ENCODE results near the gene PPP4R1. TPM values are rescaled to one million over a fixed set of nuclear protein-coding genes. Genes with fewer than 3 reads are reported as not detected.

Gene PPP4R1
- total RNA-seq, 4 donors from 2014 or later: 27.7 to 48.3 (median 32.0) TPM

GRCh38 chr18:9559253-9559652 lies 55.1 kb downstream of the PPP4R1 start:
- H3K9me3 ChIP-seq: no peaks in the 10 kb centered on the region
- DNase-seq (no peak), ATAC-seq (no peak)
- intact Hi-C loops (cut with DNase I; ENCODE audit: low total_unique reads) (no loop called here), in situ Hi-C loops (cut with MboI; ENCODE audit: low sequenced_read_pairs in 4 of 4) (no loop called here)
- H3K4me1 ChIP-seq: no peaks in the 10 kb centered on the region
- no peaks in the 10 kb centered on the region for H3K27me3 ChIP-seq
- H3K36me3 ChIP-seq: peaks cover 0 to 87% of the 10 kb centered on the region in 2 donors
- no peak overlapping the region for H3K27ac ChIP-seq
- no peak overlapping the region for H3K4me3 ChIP-seq
- TF ChIP-seq POLR2A (IDR thresholded peaks at IDR 0.05) (no peak), CTCF (IDR thresholded peaks at IDR 0.05 in 4 of 5, conservative IDR thresholded peaks at IDR 0.05 in 1 of 5) (no peak)

GRCh38 chr18:9558387-9559064 lies 55.8 kb downstream of the PPP4R1 start:
- DNase-seq (no peak), ATAC-seq (no peak)
- intact Hi-C loops (cut with DNase I; ENCODE audit: low total_unique reads): no loop called here
- Histone ChIP-seq H3K27ac (no peak overlapping the region), H3K4me3 (no peak overlapping the region), H3K4me1 (no peaks in the 10 kb centered on the region), H3K27me3 (no peaks in the 10 kb centered on the region), H3K9me3 (no peaks in the 10 kb centered on the region), H3K36me3 (peaks cover 0 to 88% of the 10 kb centered on the region in 2 donors)
- in situ Hi-C loops (cut with MboI; ENCODE audit: low sequenced_read_pairs in 4 of 4): no loop called here
- no peak for TF ChIP-seq CTCF (IDR thresholded peaks at IDR 0.05 in 4 of 5, conservative IDR thresholded peaks at IDR 0.05 in 1 of 5)

- TF ChIP-seq POLR2A (IDR thresholded peaks at IDR 0.05) (no peak), CTCF (IDR thresholded peaks at IDR 0.05 in 4 of 5, conservative IDR thresholded peaks at IDR 0.05 in 1 of 5) (no peak)
- intact Hi-C loops (cut with DNase I; ENCODE audit: low total_unique reads) (no loop called here), in situ Hi-C loops (cut with MboI; ENCODE audit: low sequenced_read_pairs in 4 of 4) (no loop called here)
- DNase-seq (no peak), ATAC-seq (no peak)
- H3K36me3 ChIP-seq: peaks cover 0 to 88% of the 10 kb centered on the region in 2 donors
- H3K27me3 ChIP-seq: no peaks in the 10 kb centered on the region
- no peak overlapping the region for H3K4me3 ChIP-seq
- no peaks in the 10 kb centered on the region for H3K9me3 ChIP-seq
- no peak overlapping the region for H3K27ac ChIP-seq
- no peaks in the 10 kb centered on the region for H3K4me1 ChIP-seq
Observed at GRCh38 chr18:9557250-9557943, 57.0 kb downstream of the PPP4R1 start.

- DNase-seq (no peak), ATAC-seq (no peak)
- Histone ChIP-seq H3K27ac (no peak overlapping the region), H3K4me1 (no peaks in the 10 kb centered on the region), H3K27me3 (no peaks in the 10 kb centered on the region), H3K36me3 (peaks cover 0 to 85% of the 10 kb centered on the region in 2 donors), H3K4me3 (no peak overlapping the region), H3K9me3 (no peaks in the 10 kb centered on the region)
- in situ Hi-C loops (cut with MboI; ENCODE audit: low sequenced_read_pairs in 4 of 4) (no loop called here), intact Hi-C loops (cut with DNase I; ENCODE audit: low total_unique reads) (no loop called here)
- no peak for TF ChIP-seq POLR2A (IDR thresholded peaks at IDR 0.05)
- TF ChIP-seq CTCF (IDR thresholded peaks at IDR 0.05 in 4 of 5, conservative IDR thresholded peaks at IDR 0.05 in 1 of 5): no peak
Observed at GRCh38 chr18:9552616-9553015, 61.7 kb downstream of the PPP4R1 start.

Data from gastrocnemius medialis (tissue), 4 donors.